Caco-2 (cell line): ENCODE measurements around the gene FMN1. TPM values are rescaled to one million over a fixed set of nuclear protein-coding genes. Genes with fewer than 3 reads are reported as not detected.

Source experiments
- BruUV-seq: library from RNA; stranded (reverse); fragments of 400-500 nt; replicated peaks from 2 replicates; lab custom pipeline; 2021; lab: Mats Ljungman, UMichigan
- CTCF ChIA-PET: fragments of 300-600 bp; sonication (Branson Sonifier 250); formaldehyde crosslinking; loops from one replicate; lab custom pipeline; 2022; ENCODE audit warnings: antibody characterized with exemption; lab: Charles Lee
- POLR2A ChIA-PET: fragments of 300-600 bp; sonication (Branson Sonifier 250); formaldehyde crosslinking; loops from one replicate; lab custom pipeline; 2022; ENCODE audit warnings: antibody characterized with exemption; lab: Charles Lee
- DNase-seq, 2 experiments: peaks; one replicate each; pipeline versions ENCODE4 v3.0.0 to v3.0.0-alpha.2; 2020 to 2022
- H3K27me3 ChIP-seq: replicated peaks from 2 replicates; pipeline ENCODE4 v1.6.0; 2011; ENCODE audit warnings: low read length; ENCODE audit not compliant: control insufficient read depth, insufficient read depth
- H3K36me3 ChIP-seq: 2 replicates; pipeline ENCODE4 v1.5.1; 2011; ENCODE audit warnings: low read length; ENCODE audit not compliant: control insufficient read depth, insufficient read depth
- H3K4me1 ChIP-seq: fragments of 250-450 bp; sonication (Bioruptor Pico); 2 replicates; pipeline ENCODE4 v1.5.1; 2020; ENCODE audit warnings: mild to moderate bottlenecking
- H3K4me3 ChIP-seq: 2 replicates; pipeline ENCODE4 v1.5.1; 2011; ENCODE audit warnings: low read depth, mild to moderate bottlenecking, control low read depth, low read length
- H3K9me3 ChIP-seq: fragments of 250-450 bp; sonication (Bioruptor Pico); 2 replicates; pipeline ENCODE4 v1.5.1; 2020; ENCODE audit warnings: mild to moderate bottlenecking, moderate library complexity
- H3K27ac Mint-ChIP-seq: one replicate; pipeline ENCODE4 v1.8.0; 2022; ENCODE audit warnings: mixed read lengths; ENCODE audit not compliant: unreplicated experiment
- H3K27me3 Mint-ChIP-seq: one replicate; pipeline ENCODE4 v1.8.0; 2022; ENCODE audit warnings: mixed read lengths; ENCODE audit not compliant: insufficient read depth, unreplicated experiment
- H3K36me3 Mint-ChIP-seq: one replicate; pipeline ENCODE4 v1.8.0; 2022; ENCODE audit warnings: mild to moderate bottlenecking, mixed read lengths; ENCODE audit not compliant: insufficient read depth, unreplicated experiment
- H3K4me1 Mint-ChIP-seq: one replicate; pipeline ENCODE4 v1.8.0; 2022; ENCODE audit warnings: low read depth, mixed read lengths; ENCODE audit not compliant: unreplicated experiment
- H3K4me3 Mint-ChIP-seq: one replicate; pipeline ENCODE4 v1.8.0; 2022; ENCODE audit warnings: mild to moderate bottlenecking, moderate library complexity, mixed read lengths; ENCODE audit not compliant: unreplicated experiment
- H3K9me3 Mint-ChIP-seq: one replicate; pipeline ENCODE4 v1.8.0; 2022; ENCODE audit warnings: mixed read lengths; ENCODE audit not compliant: unreplicated experiment
- CTCF ChIP-seq, 2 experiments: fragments of 200-600 bp in 1 of 2; IDR thresholded peaks; 1 replicate in 1 of 2; 2 replicates in 1 of 2; pipeline versions ENCODE4 v1.5.1 to v1.8.0; 2011 to 2022; ENCODE audit warnings: antibody characterized with exemption in 1 of 2, control low read depth in 1 of 2, inconsistent platforms in 1 of 2, low read depth in 1 of 2, low read length in 1 of 2, mild to moderate bottlenecking in 1 of 2, moderate library complexity in 1 of 2; ENCODE audit not compliant: insufficient read depth in 1 of 2, severe bottlenecking in 1 of 2, unreplicated experiment in 1 of 2
- intact Hi-C: fragments of 100-400 bp; cut with micrococcal nuclease; formaldehyde crosslinking; loops from one replicate; pipeline ENCODE4 v1.10.0; 2022; ENCODE audit not compliant: unreplicated experiment
- total RNA-seq: library from RNA; stranded (reverse); gene quantifications from 2 replicates; pipeline ENCODE4 v1.2.3, GENCODE V29; 2022

Gene FMN1
- total RNA-seq, 1 experiment from 2014 or later, result 1.6 TPM

DNA sequence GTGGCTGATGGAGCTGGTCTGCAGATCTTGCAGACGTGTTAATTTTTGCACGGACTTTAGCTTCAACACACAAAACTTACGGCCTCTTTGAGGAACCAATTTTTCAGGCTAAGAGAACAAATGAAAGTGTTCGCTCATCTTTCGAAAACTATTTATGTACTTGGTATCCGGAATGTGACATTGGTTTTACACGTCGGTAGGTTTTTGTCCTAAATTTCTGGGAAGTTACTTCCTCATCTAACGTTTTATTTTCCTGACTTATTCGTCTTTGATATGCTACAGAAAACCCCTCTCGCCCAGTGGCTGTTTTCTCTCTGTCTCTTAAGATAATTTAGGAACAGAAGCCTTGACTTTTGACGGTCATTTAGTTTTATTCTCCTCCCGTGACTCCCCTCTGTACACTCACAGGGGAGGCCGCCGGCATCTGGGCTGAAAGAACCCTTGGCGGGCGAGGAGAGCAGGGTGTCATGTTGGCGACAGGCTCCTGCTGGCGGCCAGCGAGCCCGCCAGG, 477.5 kb downstream of the FMN1 start:
- no peaks in the 10 kb centered on the region for H3K36me3 ChIP-seq
- H3K27me3 Mint-ChIP-seq, result peaks cover 32% of the 10 kb centered on the region
- H3K9me3 Mint-ChIP-seq, result no peaks in the 10 kb centered on the region
- H3K27me3 ChIP-seq, result peaks cover 5% of the 10 kb centered on the region
- H3K4me1 Mint-ChIP-seq, result no peaks in the 10 kb centered on the region
- peaks cover 3% of the 10 kb centered on the region; the same call in 1 of the 2 replicates for H3K4me1 ChIP-seq
- no peak overlapping the region for H3K27ac Mint-ChIP-seq
- ChIA-PET POLR2A (no interaction called here), CTCF (no interaction called here)
- intact Hi-C loops, result loop anchor here (5.0 kb wide), 1 partner anchor 55 kb away; no protein-coding TSS in a partner anchor
- TF ChIP-seq CTCF (IDR thresholded peaks at IDR 0.05; ENCODE audit: insufficient read depth in 1 of 2, low read depth in 1 of 2, low read length in 1 of 2, severe bottlenecking in 1 of 2, unreplicated experiment in 1 of 2), result no peak
- no peak for DNase-seq
- no peaks in the 10 kb centered on the region for H3K36me3 Mint-ChIP-seq
- BruUV-seq, result no TSS peak
- H3K9me3 ChIP-seq, result no peaks in the 10 kb centered on the region
- H3K4me3 ChIP-seq, result no peak overlapping the region
- H3K4me3 Mint-ChIP-seq, result peak overlapping the region; percentile 67

DNA sequence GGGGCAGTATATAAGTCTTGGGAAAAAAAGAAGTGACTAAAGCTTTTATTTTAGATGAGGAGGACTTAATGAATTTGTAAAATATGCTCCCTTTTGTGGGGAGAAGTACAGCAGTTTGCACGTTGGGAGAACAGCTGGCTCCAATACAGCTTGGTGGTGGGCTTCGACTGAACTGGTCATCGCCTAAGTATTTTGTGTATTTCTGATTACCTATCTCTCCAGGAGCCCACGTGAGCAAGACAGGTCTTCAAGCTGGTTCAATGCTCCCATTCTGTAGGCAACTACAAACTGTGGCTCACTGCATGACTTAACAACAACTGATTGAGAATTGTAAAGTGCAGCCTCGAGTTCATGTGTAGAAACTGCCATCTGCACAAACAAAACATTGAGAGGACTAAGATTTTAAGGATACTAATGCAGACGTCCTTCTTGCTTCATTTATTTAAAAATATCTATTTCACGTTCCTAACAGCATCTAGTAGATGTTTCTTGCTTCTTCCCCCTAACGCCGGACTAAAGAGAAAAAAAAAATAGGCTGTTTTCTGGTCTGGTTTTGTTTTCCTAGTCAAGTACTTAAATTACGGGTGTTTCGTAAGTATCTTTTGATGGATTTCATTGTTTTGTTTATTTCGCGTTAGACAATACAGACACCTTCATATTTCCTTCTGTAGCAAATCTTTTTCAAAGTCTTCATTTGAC, 478.1 kb downstream of the FMN1 start:
- H3K9me3 ChIP-seq, result no peaks in the 10 kb centered on the region
- POLR2A ChIA-PET, result no interaction called here
- peaks cover 32% of the 10 kb centered on the region for H3K27me3 Mint-ChIP-seq
- H3K4me3 Mint-ChIP-seq, result no peak overlapping the region
- no peaks in the 10 kb centered on the region for H3K36me3 ChIP-seq
- no peaks in the 10 kb centered on the region for H3K9me3 Mint-ChIP-seq
- CTCF ChIA-PET, result no interaction called here
- no peaks in the 10 kb centered on the region for H3K4me1 Mint-ChIP-seq
- no peak for DNase-seq
- H3K4me1 ChIP-seq, result no peaks in the 10 kb centered on the region
- H3K4me3 ChIP-seq, result no peak overlapping the region
- intact Hi-C loops, result loop anchor here (5.0 kb wide), 1 partner anchor 54 kb away; no protein-coding TSS in a partner anchor
- H3K27me3 ChIP-seq, result peaks cover 5% of the 10 kb centered on the region
- no peaks in the 10 kb centered on the region for H3K36me3 Mint-ChIP-seq
- no TSS peak for BruUV-seq
- H3K27ac Mint-ChIP-seq, result no peak overlapping the region
- no peak for TF ChIP-seq CTCF (IDR thresholded peaks at IDR 0.05; ENCODE audit: insufficient read depth in 1 of 2, low read depth in 1 of 2, low read length in 1 of 2, severe bottlenecking in 1 of 2, unreplicated experiment in 1 of 2)

Other genes starting within 250 kb of the FMN1 start
- 0.66 TPM in 1 of 2 replicates, not detected in the other for gene RYR3, start 116.3 kb upstream of the FMN1 start, total RNA-seq